Naive thymus-derived CD4-positive, alpha-beta T cell (primary cell): Measurements from ENCODE around the gene CXXC5. TPM values are rescaled to one million over a fixed set of nuclear protein-coding genes. Genes with fewer than 3 reads are reported as not detected.

ENCODE experiments used
- ATAC-seq: fragments of 150-1000 bp; cut with Tn5 transposase; 2 replicates; pipeline ENCODE4 v1.10.0; 2021; ENCODE audit warnings: mild to moderate bottlenecking, moderate library complexity
- CTCF ChIA-PET: fragments of 350-600 bp; sonication (Branson Sonifier 250); formaldehyde crosslinking; loops from one replicate; lab custom pipeline; 2021; ENCODE audit warnings: antibody characterized with exemption; lab: Charles Lee
- POLR2A ChIA-PET: fragments of 350-600 bp; sonication (Branson Sonifier 250); formaldehyde crosslinking; loops from one replicate; lab custom pipeline; 2021; ENCODE audit warnings: antibody characterized with exemption, inconsistent platforms; lab: Charles Lee
- DNase-seq, 9 donors: peaks; one replicate each; pipeline versions ENCODE4 v3.0.0 to v3.0.0-alpha.2; 2020 to 2022; ENCODE audit warnings: mixed read lengths in 1 of 9
- H3K27ac ChIP-seq: one replicate; pipeline ENCODE4 v1.7.0; 2013; ENCODE audit warnings: mild to moderate bottlenecking, low read depth, low read length, moderate library complexity
- H3K27me3 ChIP-seq, 2 donors: one replicate each; pipeline ENCODE4 v1.7.0; 2013; ENCODE audit warnings: low read length in 2 of 2, mild to moderate bottlenecking in 2 of 2, moderate library complexity in 2 of 2; ENCODE audit not compliant: control insufficient read depth in 2 of 2, insufficient read depth in 2 of 2
- H3K36me3 ChIP-seq, 3 experiments: 1 replicate in 2 of 3; 2 replicates in 1 of 3; pipeline ENCODE4 v1.7.0; 2013; ENCODE audit warnings: low read length in 3 of 3, mild to moderate bottlenecking in 3 of 3, moderate library complexity in 1 of 3; ENCODE audit not compliant: insufficient read depth in 3 of 3, control insufficient read depth in 2 of 3
- H3K4me1 ChIP-seq, 2 donors: one replicate each; pipeline ENCODE4 v1.7.0; 2013; ENCODE audit warnings: low read length in 2 of 2, mild to moderate bottlenecking in 2 of 2, moderate library complexity in 1 of 2; ENCODE audit not compliant: control insufficient read depth in 2 of 2, insufficient read depth in 2 of 2
- H3K4me3 ChIP-seq: 2 replicates; pipeline ENCODE4 v1.7.0; 2013; ENCODE audit warnings: mild to moderate bottlenecking, low read length
- H3K9me3 ChIP-seq, 3 experiments: 1 replicate in 2 of 3; 2 replicates in 1 of 3; pipeline ENCODE4 v1.7.0; 2013; ENCODE audit warnings: low read length in 3 of 3; ENCODE audit not compliant: control insufficient read depth in 2 of 3
- H3K27ac Mint-ChIP-seq, 9 donors: one replicate each; pipeline ENCODE4 v1.8.0; 2020 to 2022; ENCODE audit warnings: mixed read lengths in 9 of 9, mild to moderate bottlenecking in 8 of 9, moderate library complexity in 5 of 9, inconsistent platforms in 2 of 9
- H3K27me3 Mint-ChIP-seq, 5 donors: one replicate each; pipeline ENCODE4 v1.8.0; 2021 to 2022; ENCODE audit warnings: mixed read lengths in 5 of 5, mild to moderate bottlenecking in 1 of 5
- H3K36me3 Mint-ChIP-seq, 5 donors: one replicate each; pipeline ENCODE4 v1.8.0; 2020 to 2022; ENCODE audit warnings: mixed read lengths in 5 of 5, mild to moderate bottlenecking in 3 of 5, inconsistent platforms in 1 of 5
- H3K4me1 Mint-ChIP-seq, 7 donors: one replicate each; pipeline ENCODE4 v1.8.0; 2020 to 2022; ENCODE audit warnings: mixed read lengths in 7 of 7, mild to moderate bottlenecking in 3 of 7, inconsistent platforms in 1 of 7
- H3K4me3 Mint-ChIP-seq, 10 donors: one replicate each; pipeline ENCODE4 v1.8.0; 2020 to 2022; ENCODE audit warnings: mild to moderate bottlenecking in 10 of 10, mixed read lengths in 10 of 10, moderate library complexity in 6 of 10, inconsistent platforms in 2 of 10
- H3K9me3 Mint-ChIP-seq, 11 donors: one replicate each; pipeline ENCODE4 v1.8.0; 2020 to 2022; ENCODE audit warnings: mixed read lengths in 11 of 11, mild to moderate bottlenecking in 4 of 11, inconsistent platforms in 1 of 11, moderate library complexity in 1 of 11
- intact Hi-C, 2 donors: fragments of 100-400 bp; cut with micrococcal nuclease; formaldehyde crosslinking; loops; one replicate each; pipeline ENCODE4 v1.15.1; 2023
- polyA plus RNA-seq, 2 donors: library from polyadenylated mRNA; unstranded; fragments of 300-500 nt; fragmentation: Illumina TruSeq; gene quantifications; one replicate each; pipeline ENCODE4 v1.2.3, GENCODE V29; 2021
- total RNA-seq, 6 experiments: library from RNA in 5 of 6; stranded (reverse) in 5 of 6; gene quantifications; 1 replicate in 5 of 6; 2 replicates in 1 of 6; pipeline ENCODE4 v1.2.3 and lab custom pipeline; 2021 to 2026

Gene CXXC5
- total and polyA plus RNA-seq, 7 experiments from 2014 or later, result 0.73 to 21.4 (median 2.2) TPM

GRCh38 chr5:139680368-139681111, 32.4 kb downstream of the CXXC5 start:
- H3K9me3 Mint-ChIP-seq, result peaks cover 0 to 2% (median 0%) of the 10 kb centered on the region in 11 donors
- CTCF ChIA-PET, result no interaction called here
- ATAC-seq (no peak), DNase-seq (no peak)
- no peaks in the 10 kb centered on the region for H3K27me3 ChIP-seq
- no peak overlapping the region for H3K4me3 ChIP-seq
- peaks cover under 1 to 24% (median 9%) of the 10 kb centered on the region in 7 donors for H3K4me1 Mint-ChIP-seq
- H3K27ac Mint-ChIP-seq, result no peak overlapping the region
- H3K27ac ChIP-seq, result no peak overlapping the region
- no peaks in the 10 kb centered on the region for H3K36me3 ChIP-seq
- H3K4me1 ChIP-seq, result no peaks in the 10 kb centered on the region
- peaks cover 0 to 8% (median 3%) of the 10 kb centered on the region in 5 donors for H3K36me3 Mint-ChIP-seq
- H3K9me3 ChIP-seq, result no peaks in the 10 kb centered on the region
- POLR2A ChIA-PET, result no interaction called here
- H3K27me3 Mint-ChIP-seq, result peaks cover 0 to 4% (median 0%) of the 10 kb centered on the region in 5 donors
- intact Hi-C loops, result no loop called here
- no peak overlapping the region for H3K4me3 Mint-ChIP-seq

DNA sequence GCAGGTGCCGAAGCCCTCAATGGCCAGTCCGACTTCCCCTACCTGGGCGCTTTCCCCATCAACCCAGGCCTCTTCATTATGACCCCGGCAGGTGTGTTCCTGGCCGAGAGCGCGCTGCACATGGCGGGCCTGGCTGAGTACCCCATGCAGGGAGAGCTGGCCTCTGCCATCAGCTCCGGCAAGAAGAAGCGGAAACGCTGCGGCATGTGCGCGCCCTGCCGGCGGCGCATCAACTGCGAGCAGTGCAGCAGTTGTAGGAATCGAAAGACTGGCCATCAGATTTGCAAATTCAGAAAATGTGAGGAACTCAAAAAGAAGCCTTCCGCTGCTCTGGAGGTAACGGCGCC, 32.9 kb downstream of the CXXC5 start:
- DNase-seq (no peak), ATAC-seq (no peak)
- H3K4me1 ChIP-seq, result no peaks in the 10 kb centered on the region
- intact Hi-C loops, result no loop called here
- no peak overlapping the region for H3K4me3 Mint-ChIP-seq
- no peak overlapping the region for H3K27ac Mint-ChIP-seq
- peaks cover 0 to 2% (median 0%) of the 10 kb centered on the region in 11 donors for H3K9me3 Mint-ChIP-seq
- H3K27ac ChIP-seq, result no peak overlapping the region
- H3K4me1 Mint-ChIP-seq, result peaks cover 5 to 28% (median 13%) of the 10 kb centered on the region in 7 donors
- no peaks in the 10 kb centered on the region for H3K9me3 ChIP-seq
- peaks cover 0 to 8% (median 3%) of the 10 kb centered on the region in 5 donors for H3K36me3 Mint-ChIP-seq
- no peaks in the 10 kb centered on the region for H3K36me3 ChIP-seq
- POLR2A ChIA-PET, result no interaction called here
- CTCF ChIA-PET, result no interaction called here
- H3K4me3 ChIP-seq, result no peak overlapping the region
- no peaks in the 10 kb centered on the region for H3K27me3 ChIP-seq
- peaks cover 0 to 6% (median 0%) of the 10 kb centered on the region in 5 donors for H3K27me3 Mint-ChIP-seq

- H3K36me3 Mint-ChIP-seq, result peaks cover 0 to 8% (median 3%) of the 10 kb centered on the region in 5 donors
- no peaks in the 10 kb centered on the region for H3K4me1 ChIP-seq
- peaks cover 0 to 2% (median 0%) of the 10 kb centered on the region in 11 donors for H3K9me3 Mint-ChIP-seq
- DNase-seq (no peak), ATAC-seq (no peak)
- H3K36me3 ChIP-seq, result no peaks in the 10 kb centered on the region
- no peaks in the 10 kb centered on the region for H3K9me3 ChIP-seq
- H3K27ac ChIP-seq, result no peak overlapping the region
- no peak overlapping the region for H3K4me3 Mint-ChIP-seq
- no peak overlapping the region for H3K27ac Mint-ChIP-seq
- peaks cover 0 to 9% (median 0%) of the 10 kb centered on the region in 5 donors for H3K27me3 Mint-ChIP-seq
- POLR2A ChIA-PET, result no interaction called here
- intact Hi-C loops, result no loop called here
- peaks cover 5 to 31% (median 13%) of the 10 kb centered on the region in 7 donors for H3K4me1 Mint-ChIP-seq
- no peaks in the 10 kb centered on the region for H3K27me3 ChIP-seq
- no peak overlapping the region for H3K4me3 ChIP-seq
- CTCF ChIA-PET, result no interaction called here
These were observed 33.3 kb downstream of the CXXC5 start for GRCh38 chr5:139681466-139681865.

DNA sequence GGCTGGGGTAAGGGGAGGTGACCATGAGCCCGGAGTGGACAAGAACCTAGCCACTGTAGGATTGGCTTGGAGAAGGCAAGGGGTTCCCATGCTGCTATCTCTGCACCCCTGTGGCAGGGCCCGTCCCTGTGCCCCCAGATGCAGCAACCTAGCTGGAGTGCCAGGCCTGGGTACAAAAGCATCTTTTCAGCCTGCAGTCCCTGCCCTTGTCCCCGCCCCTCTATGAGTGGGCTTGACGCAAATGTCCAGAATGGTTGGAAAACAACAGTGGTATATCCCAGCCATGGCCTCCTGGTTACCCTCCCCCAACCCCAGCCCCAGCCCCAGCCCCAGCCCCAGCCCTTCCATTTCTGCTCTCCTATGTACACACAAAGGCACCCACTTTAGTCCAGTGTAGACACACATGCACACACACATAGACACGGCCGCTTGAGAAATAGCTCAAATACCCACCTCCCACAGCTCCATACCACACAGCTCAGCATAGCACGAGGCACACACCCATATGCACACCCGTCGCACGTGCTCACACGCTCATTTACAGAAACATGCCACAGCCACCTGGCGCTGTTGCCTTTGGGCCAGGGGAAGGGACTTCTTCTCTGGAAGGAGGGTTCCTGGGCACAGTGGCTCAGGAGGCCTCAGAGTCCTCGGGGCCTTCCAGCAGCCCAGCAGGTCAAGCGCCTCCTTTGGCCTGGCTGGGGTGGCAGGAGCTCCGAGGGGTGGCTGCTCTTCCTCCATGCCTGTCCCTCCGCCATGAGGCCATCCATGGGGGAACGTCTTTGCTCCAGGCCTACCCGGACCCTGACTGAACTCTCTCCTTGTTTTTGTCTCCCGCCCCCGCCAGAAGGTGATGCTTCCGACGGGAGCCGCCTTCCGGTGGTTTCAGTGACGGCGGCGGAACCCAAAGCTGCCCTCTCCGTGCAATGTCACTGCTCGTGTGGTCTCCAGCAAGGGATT, 34.1 kb downstream of the CXXC5 start:
- intact Hi-C loops, result no loop called here
- Histone ChIP-seq H3K9me3 (no peaks in the 10 kb centered on the region), H3K27me3 (no peaks in the 10 kb centered on the region), H3K27ac (no peak overlapping the region), H3K4me3 (no peak overlapping the region), H3K36me3 (no peaks in the 10 kb centered on the region), H3K4me1 (no peaks in the 10 kb centered on the region)
- peak overlapping the region in 1 of 9 donors; percentile 22 for H3K27ac Mint-ChIP-seq
- ATAC-seq, result no peak
- ChIA-PET POLR2A (no interaction called here), CTCF (no interaction called here)
- H3K9me3 Mint-ChIP-seq, result no peaks in the 10 kb centered on the region
- H3K36me3 Mint-ChIP-seq, result peaks cover 0 to 8% (median 3%) of the 10 kb centered on the region in 5 donors
- peaks cover 5 to 31% (median 10%) of the 10 kb centered on the region in 7 donors for H3K4me1 Mint-ChIP-seq
- H3K4me3 Mint-ChIP-seq, result peak overlapping the region in 3 of 10 donors; percentile 18 to 34 (median 23)
- no peak for DNase-seq
- peaks cover 0 to 7% (median 0%) of the 10 kb centered on the region in 5 donors for H3K27me3 Mint-ChIP-seq

GRCh38 chr5:139683295-139684271, 35.4 kb downstream of the CXXC5 start:
- Mint-ChIP-seq H3K27me3 (peaks cover 0 to 7% (median 0%) of the 10 kb centered on the region in 5 donors), H3K4me3 (peak overlapping the region in 2 of 10 donors; percentile 34 to 52), H3K27ac (peak overlapping the region in 1 of 9 donors; percentile 59), H3K36me3 (peaks cover 0 to 8% (median 3%) of the 10 kb centered on the region in 5 donors), H3K9me3 (no peaks in the 10 kb centered on the region), H3K4me1 (peaks cover 5 to 31% (median 10%) of the 10 kb centered on the region in 7 donors)
- H3K27me3 ChIP-seq, result no peaks in the 10 kb centered on the region
- H3K9me3 ChIP-seq, result no peaks in the 10 kb centered on the region
- H3K4me1 ChIP-seq, result no peaks in the 10 kb centered on the region
- no peak for DNase-seq
- no peaks in the 10 kb centered on the region for H3K36me3 ChIP-seq
- ATAC-seq, result no peak
- no peak overlapping the region for H3K27ac ChIP-seq
- ChIA-PET POLR2A (no interaction called here), CTCF (no interaction called here)
- intact Hi-C loops, result no loop called here
- no peak overlapping the region for H3K4me3 ChIP-seq
